IMR-90 (cell line): ENCODE results near the gene SLC22A24. TPM values are rescaled to one million over a fixed set of nuclear protein-coding genes. Genes with fewer than 3 reads are reported as not detected.

Experiments
- ATAC-seq: fragments of 200-7000 bp; cut with Tn5 transposase; 2 replicates; pipeline ENCODE4 v1.9.1; 2020; ENCODE audit warnings: low read depth, mild to moderate bottlenecking, moderate library complexity
- BruUV-seq: library from RNA; stranded (reverse); fragments of 400-500 nt; replicated peaks from 2 replicates; lab custom pipeline; 2021; lab: Mats Ljungman, UMichigan
- CTCF ChIA-PET: fragments of 300-600 bp; formaldehyde crosslinking; extraction: SDS; loops from one replicate; lab custom pipeline; 2021; ENCODE audit warnings: antibody characterized with exemption; lab: Yijun Ruan, JAX
- POLR2A ChIA-PET: fragments of 300-600 bp; sonication (Branson Sonifier 250); formaldehyde crosslinking; loops from one replicate; lab custom pipeline; 2022; ENCODE audit warnings: antibody characterized with exemption; ENCODE audit not compliant: unreplicated experiment; lab: Charles Lee
- DNase-seq: peaks from one replicate; pipeline ENCODE4 v3.0.0; 2013
- H2AFZ ChIP-seq: replicated peaks from 2 replicates; pipeline ENCODE3; 2013; ENCODE audit warnings: low read length, mild to moderate bottlenecking; ENCODE audit not compliant: poor library complexity
- H2AK5ac ChIP-seq: 2 replicates; pipeline ENCODE4 v1.6.1; 2013; ENCODE audit warnings: low read depth, low read length, inconsistent platforms
- H2AK9ac ChIP-seq: replicated peaks from 2 replicates; pipeline ENCODE3; 2013; ENCODE audit warnings: mild to moderate bottlenecking, low read depth, low read length, moderate library complexity; ENCODE audit not compliant: poor library complexity
- H2BK120ac ChIP-seq: 2 replicates; pipeline ENCODE4 v1.6.1; 2013; ENCODE audit warnings: low read depth, low read length, inconsistent platforms
- H2BK15ac ChIP-seq: 3 replicates; pipeline ENCODE4 v1.6.1; 2013; ENCODE audit warnings: low read depth, low read length, inconsistent platforms
- H2BK20ac ChIP-seq: 2 replicates; pipeline ENCODE4 v1.6.1; 2013; ENCODE audit warnings: low read depth, mild to moderate bottlenecking, inconsistent platforms, low read length, moderate library complexity
- H2BK5ac ChIP-seq: 2 replicates; pipeline ENCODE4 v1.6.1; 2013; ENCODE audit warnings: mild to moderate bottlenecking, low read depth, low read length, inconsistent platforms; ENCODE audit not compliant: poor library complexity, severe bottlenecking
- H3K14ac ChIP-seq: replicated peaks from 2 replicates; pipeline ENCODE4 v1.6.1; 2013; ENCODE audit warnings: low read depth, low read length, inconsistent platforms
- H3K18ac ChIP-seq: 2 replicates; pipeline ENCODE4 v1.6.1; 2013; ENCODE audit warnings: low read depth, low read length, control low read depth
- H3K23ac ChIP-seq: 2 replicates; pipeline ENCODE4 v1.6.1; 2013; ENCODE audit warnings: low read depth, low read length, inconsistent platforms
- H3K27ac ChIP-seq: 2 replicates; pipeline ENCODE4 v1.5.1; 2013; ENCODE audit warnings: mild to moderate bottlenecking, control low read depth, low read length; ENCODE audit not compliant: insufficient read depth
- H3K27me3 ChIP-seq: 2 replicates; pipeline ENCODE4 v1.6.1; 2013; ENCODE audit warnings: low read length; ENCODE audit not compliant: control insufficient read depth, insufficient read depth
- H3K36me3 ChIP-seq: 2 replicates; pipeline ENCODE4 v1.6.1; 2013; ENCODE audit warnings: low read length, mixed read lengths; ENCODE audit not compliant: control insufficient read depth, insufficient read depth
- H3K4ac ChIP-seq: 2 replicates; pipeline ENCODE4 v1.6.1; 2013; ENCODE audit warnings: low read depth, low read length, inconsistent platforms
- H3K4me1 ChIP-seq: 2 replicates; pipeline ENCODE4 v1.6.1; 2013; ENCODE audit warnings: low read length, mixed read lengths; ENCODE audit not compliant: control insufficient read depth, insufficient read depth
- H3K4me2 ChIP-seq: 2 replicates; pipeline ENCODE4 v1.6.1; 2013; ENCODE audit warnings: low read depth, mild to moderate bottlenecking, control low read depth, low read length, moderate library complexity
- H3K4me3 ChIP-seq: 2 replicates; pipeline ENCODE4 v1.5.1; 2013; ENCODE audit warnings: low read depth, mild to moderate bottlenecking, control low read depth, low read length, moderate library complexity; ENCODE audit not compliant: insufficient read depth
- H3K56ac ChIP-seq: 2 replicates; pipeline ENCODE4 v1.6.1; 2013; ENCODE audit warnings: low read length, inconsistent platforms; ENCODE audit not compliant: insufficient read depth; ENCODE audit errors: extremely low read depth
- H3K79me1 ChIP-seq, 2 experiments: 2 replicates each; pipeline ENCODE4 v1.6.1; 2013; ENCODE audit warnings: low read length in 2 of 2, inconsistent platforms in 1 of 2, low read depth in 1 of 2
- H3K9ac ChIP-seq: 2 replicates; pipeline ENCODE4 v1.6.1; 2013; ENCODE audit warnings: low read depth, low read length, control low read depth
- H3K9me1 ChIP-seq: 2 replicates; pipeline ENCODE4 v1.6.1; 2013; ENCODE audit warnings: low read length, inconsistent platforms; ENCODE audit not compliant: insufficient read depth
- H3K9me3 ChIP-seq: 2 replicates; pipeline ENCODE4 v1.6.1; 2013; ENCODE audit warnings: low read length; ENCODE audit not compliant: control insufficient read depth, insufficient read depth
- H4K20me1 ChIP-seq: 2 replicates; pipeline ENCODE4 v1.6.1; 2013; ENCODE audit warnings: low read length, inconsistent platforms; ENCODE audit not compliant: insufficient read depth
- H4K5ac ChIP-seq: 2 replicates; pipeline ENCODE4 v1.6.1; 2013; ENCODE audit warnings: mild to moderate bottlenecking, low read depth, low read length, control low read depth
- H4K8ac ChIP-seq, 2 experiments: 2 replicates each; pipeline ENCODE4 v1.6.1; 2013; ENCODE audit warnings: low read depth in 2 of 2, low read length in 2 of 2, control low read depth in 1 of 2, inconsistent platforms in 1 of 2
- H4K91ac ChIP-seq: 2 replicates; pipeline ENCODE4 v1.6.1; 2013; ENCODE audit warnings: low read depth, low read length, inconsistent platforms; ENCODE audit not compliant: insufficient read depth
- BHLHE40 ChIP-seq: fragments of 150-350 bp; IDR thresholded peaks from 2 replicates; pipeline ENCODE4 v1.6.1; 2016; ENCODE audit warnings: mild to moderate bottlenecking, low read depth, low read length
- ELK1 ChIP-seq: fragments of 150-350 bp; IDR thresholded peaks from 2 replicates; pipeline ENCODE4 v1.6.1; 2016; ENCODE audit warnings: low read depth, mild to moderate bottlenecking, low read length, moderate library complexity, borderline replicate concordance
- MAFK ChIP-seq: IDR thresholded peaks from 2 replicates; pipeline ENCODE4 v1.6.1; 2012; ENCODE audit warnings: low read depth, low read length, improper control_type of control experiment
- MAZ ChIP-seq: IDR thresholded peaks from 2 replicates; pipeline ENCODE4 v1.6.1; 2012; ENCODE audit warnings: low read depth, mild to moderate bottlenecking, low read length, improper control_type of control experiment, moderate library complexity, borderline replicate concordance
- NFE2L2 ChIP-seq: fragments of 150-350 bp; IDR thresholded peaks from 2 replicates; pipeline ENCODE4 v1.6.1; 2016; ENCODE audit warnings: low read depth, mild to moderate bottlenecking, low read length
- RAD21 ChIP-seq: IDR thresholded peaks from 2 replicates; pipeline ENCODE4 v1.6.1; 2012; ENCODE audit warnings: low read length, improper control_type of control experiment
- RFX5 ChIP-seq: IDR thresholded peaks from 2 replicates; pipeline ENCODE4 v1.8.0; 2012; ENCODE audit warnings: low read depth, mild to moderate bottlenecking, low read length, moderate library complexity
- SMC3 ChIP-seq: fragments of 150-350 bp; IDR thresholded peaks from 2 replicates; pipeline ENCODE4 v1.6.1; 2016; ENCODE audit warnings: low read depth, mild to moderate bottlenecking, antibody characterized with exemption, low read length, moderate library complexity
- WGBS, 2 experiments: methylation state at CpG; one replicate each; pipeline versions ENCODE4 v1.1.5 to v1.1.7; 2013; ENCODE audit warnings: missing lambda C conversion rate in 2 of 2; ENCODE audit not compliant: insufficient read length in 1 of 2; ENCODE audit errors: extremely low coverage in 2 of 2; 5-methylcytosine and 5-hydroxymethylcytosine counted together
- dilution Hi-C: fragments of 300-500 bp; cut with HindIII; formaldehyde crosslinking; loops from one replicate; pipeline ENCODE4 v1.14.3; 2018; ENCODE audit warnings: low sequenced_read_pairs; ENCODE audit not compliant: unreplicated experiment
- in situ Hi-C: fragments of 300-500 bp; cut with MboI; formaldehyde crosslinking; loops from 3 replicates; pipeline ENCODE4 v1.14.3; 2019; ENCODE audit warnings: low sequenced_read_pairs, inconsistent platforms, mixed read lengths
- intact Hi-C: fragments of 100-400 bp; cut with micrococcal nuclease; formaldehyde crosslinking; loops from 2 replicates; pipeline ENCODE4 v1.10.0; 2022
- polyA plus RNA-seq, 3 experiments: library from polyadenylated mRNA; depleted of rRNA; stranded (reverse); fragments of >200 nt; gene quantifications; 2 replicates each; pipeline ENCODE4 v1.2.3, GENCODE V29; 2012; ENCODE audit warnings: low replicate concordance in 1 of 3
- total RNA-seq: library from RNA; depleted of rRNA; stranded (reverse); fragments of >200 nt; gene quantifications from 2 replicates; pipeline ENCODE4 v1.2.3, GENCODE V29; 2012
- TF ChIP-seq, protein P1 (sequence below): conservative IDR thresholded peaks from 2 replicates; pipeline ENCODE4 v1.5.1; 2012; ENCODE audit warnings: mild to moderate bottlenecking, low read depth, low read length, improper control_type of control experiment
- TF ChIP-seq, protein P2 (sequence below): fragments of 150-350 bp; IDR thresholded peaks from 2 replicates; pipeline ENCODE4 v1.6.1; 2017; ENCODE audit warnings: mild to moderate bottlenecking, antibody characterized with exemption, low read length, low read depth

Gene SLC22A24
- total and polyA plus RNA-seq, 2 of the 4 experiments (the other 2 are of a cell fraction): not detected

DNA sequence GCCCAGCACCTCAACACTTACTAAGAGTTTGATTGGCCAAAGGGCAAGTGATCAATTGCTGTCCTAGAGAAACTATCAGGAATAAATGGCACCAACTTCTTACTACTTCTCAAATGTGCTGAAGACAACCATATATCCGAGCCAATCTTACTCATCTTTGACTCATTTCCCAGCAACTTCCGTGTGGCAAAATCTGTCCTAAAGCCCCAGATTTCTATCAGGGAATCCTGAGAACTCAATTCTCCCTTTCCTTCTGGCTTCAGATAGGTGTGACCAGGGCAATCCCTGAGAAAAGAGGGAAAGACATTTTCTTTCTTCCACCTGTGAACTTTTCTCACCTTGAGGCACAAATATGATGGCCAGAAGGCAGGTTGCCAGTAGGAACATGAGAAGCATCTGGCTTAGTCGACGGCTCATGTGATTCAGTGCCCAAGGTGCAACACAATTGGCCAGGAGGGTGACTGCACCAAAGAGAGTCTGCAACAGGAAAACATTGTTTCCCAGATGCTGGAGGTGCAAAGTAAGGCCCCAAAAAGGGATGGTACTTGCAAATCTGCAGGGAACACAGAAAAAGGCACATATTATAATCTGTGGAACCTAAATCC is 21.8 kb upstream of the SLC22A24 start:
- H4K8ac ChIP-seq: no peak overlapping the region
- no peak overlapping the region for H2BK120ac ChIP-seq
- no peak overlapping the region for H2BK15ac ChIP-seq
- H3K27ac ChIP-seq: no peak overlapping the region
- dilution Hi-C loops (no loop called here), intact Hi-C loops (no loop called here), in situ Hi-C loops (no loop called here)
- DNase-seq: no peak
- WGBS, 2 experiments: 58% methylated on average over 2 of the region's 4 CpGs; no CpG with 5 or more reads in 1 of the 2 experiments
- no peaks in the 10 kb centered on the region for H4K20me1 ChIP-seq
- H3K4me2 ChIP-seq: no peak overlapping the region
- H3K4ac ChIP-seq: no peak overlapping the region
- no peak overlapping the region for H3K9ac ChIP-seq
- no peak overlapping the region for H3K18ac ChIP-seq
- H3K56ac ChIP-seq: no peak overlapping the region
- H4K91ac ChIP-seq: no peak overlapping the region
- no peaks in the 10 kb centered on the region for H3K27me3 ChIP-seq
- H2AK5ac ChIP-seq: no peak overlapping the region
- H3K36me3 ChIP-seq: no peaks in the 10 kb centered on the region
- no TSS peak for BruUV-seq
- H3K4me1 ChIP-seq: no peaks in the 10 kb centered on the region
- H3K79me1 ChIP-seq: no peaks in the 10 kb centered on the region
- no peak overlapping the region for H3K14ac ChIP-seq
- no peak for TF ChIP-seq NFE2L2
- no peak for TF ChIP-seq SMC3
- no peak for TF ChIP-seq BHLHE40
- TF ChIP-seq RFX5: no peak
- TF ChIP-seq, protein P1, sequence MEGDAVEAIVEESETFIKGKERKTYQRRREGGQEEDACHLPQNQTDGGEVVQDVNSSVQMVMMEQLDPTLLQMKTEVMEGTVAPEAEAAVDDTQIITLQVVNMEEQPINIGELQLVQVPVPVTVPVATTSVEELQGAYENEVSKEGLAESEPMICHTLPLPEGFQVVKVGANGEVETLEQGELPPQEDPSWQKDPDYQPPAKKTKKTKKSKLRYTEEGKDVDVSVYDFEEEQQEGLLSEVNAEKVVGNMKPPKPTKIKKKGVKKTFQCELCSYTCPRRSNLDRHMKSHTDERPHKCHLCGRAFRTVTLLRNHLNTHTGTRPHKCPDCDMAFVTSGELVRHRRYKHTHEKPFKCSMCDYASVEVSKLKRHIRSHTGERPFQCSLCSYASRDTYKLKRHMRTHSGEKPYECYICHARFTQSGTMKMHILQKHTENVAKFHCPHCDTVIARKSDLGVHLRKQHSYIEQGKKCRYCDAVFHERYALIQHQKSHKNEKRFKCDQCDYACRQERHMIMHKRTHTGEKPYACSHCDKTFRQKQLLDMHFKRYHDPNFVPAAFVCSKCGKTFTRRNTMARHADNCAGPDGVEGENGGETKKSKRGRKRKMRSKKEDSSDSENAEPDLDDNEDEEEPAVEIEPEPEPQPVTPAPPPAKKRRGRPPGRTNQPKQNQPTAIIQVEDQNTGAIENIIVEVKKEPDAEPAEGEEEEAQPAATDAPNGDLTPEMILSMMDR: no peak
- TF ChIP-seq, protein P2, sequence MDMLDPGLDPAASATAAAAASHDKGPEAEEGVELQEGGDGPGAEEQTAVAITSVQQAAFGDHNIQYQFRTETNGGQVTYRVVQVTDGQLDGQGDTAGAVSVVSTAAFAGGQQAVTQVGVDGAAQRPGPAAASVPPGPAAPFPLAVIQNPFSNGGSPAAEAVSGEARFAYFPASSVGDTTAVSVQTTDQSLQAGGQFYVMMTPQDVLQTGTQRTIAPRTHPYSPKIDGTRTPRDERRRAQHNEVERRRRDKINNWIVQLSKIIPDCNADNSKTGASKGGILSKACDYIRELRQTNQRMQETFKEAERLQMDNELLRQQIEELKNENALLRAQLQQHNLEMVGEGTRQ: no peak
- no peak for TF ChIP-seq RAD21
- no peak for TF ChIP-seq MAFK
- no peak for TF ChIP-seq MAZ
- TF ChIP-seq ELK1: no peak
- H2BK20ac ChIP-seq: no peak overlapping the region
- H3K23ac ChIP-seq: no peak overlapping the region
- no peak overlapping the region for H4K5ac ChIP-seq
- ChIA-PET CTCF (no interaction called here), POLR2A (no interaction called here)
- ATAC-seq: no peak
- H3K9me3 ChIP-seq: no peaks in the 10 kb centered on the region
- H2AFZ ChIP-seq: no peak overlapping the region
- no peaks in the 10 kb centered on the region for H3K9me1 ChIP-seq
- H2BK5ac ChIP-seq: no peak overlapping the region
- H2AK9ac ChIP-seq: no peak overlapping the region
- H3K4me3 ChIP-seq: no peak overlapping the region
